NB4 (cell line): ENCODE results near the gene MAGI2.
"Not testable (repeated sequence)": the region's sequence is repeated elsewhere in the genome, so short reads cannot be mapped to it uniquely, and the experiment has no call there.

Experiments
- CTCF ChIP-seq: IDR thresholded peaks from one replicate; pipeline ENCODE4 v1.5.1; 2012; ENCODE audit warnings: low read depth, low read length
- MAX ChIP-seq: IDR thresholded peaks from 2 replicates; pipeline ENCODE4 v1.6.1; 2011; ENCODE audit warnings: low read depth, low read length
- MYC ChIP-seq: IDR thresholded peaks from 2 replicates; pipeline ENCODE4 v1.6.1; 2011; ENCODE audit warnings: low read depth, low read length
- POLR2A ChIP-seq: IDR thresholded peaks from 2 replicates; pipeline ENCODE4 v1.6.1; 2011; ENCODE audit warnings: mild to moderate bottlenecking; ENCODE audit not compliant: insufficient read length; ENCODE audit errors: extremely low read depth

GRCh38 chr7:78577174-78577952, 876.1 kb downstream of the MAGI2 start:
- not testable (repeated sequence) for TF ChIP-seq CTCF, MYC, POLR2A, MAX
